Esophagus squamous epithelium (tissue), 5 donors: ENCODE measurements around the gene KCNK6. TPM values are rescaled to one million over a fixed set of nuclear protein-coding genes. Genes with fewer than 3 reads are reported as not detected.

ENCODE experiments used
- DNase-seq: peaks from one replicate; lab custom pipeline; 2025; lab: John Stamatoyannopoulos, UW
- H3K27ac ChIP-seq, 4 donors: fragments of 200-600 bp; sonication (generic); one replicate each; pipeline ENCODE4 v1.5.1; 2016 to 2019; ENCODE audit warnings: mild to moderate bottlenecking in 1 of 4
- H3K27me3 ChIP-seq, 4 donors: fragments of 200-600 bp; sonication (generic); 1 replicate in 3 of 4; 2 replicates in 1 of 4; pipeline versions ENCODE4 v1.5.1 to v1.6.0; 2017 to 2021; ENCODE audit warnings: antibody characterized with exemption in 1 of 4
- H3K36me3 ChIP-seq, 3 donors: fragments of 200-600 bp; sonication (generic); one replicate each; pipeline ENCODE4 v1.5.1; 2016 to 2019
- H3K4me1 ChIP-seq, 3 donors: fragments of 200-600 bp; sonication (generic); one replicate each; pipeline ENCODE4 v1.5.1; 2017 to 2019
- H3K4me3 ChIP-seq, 4 donors: fragments of 200-600 bp; sonication (generic); 1 replicate in 3 of 4; 2 replicates in 1 of 4; pipeline ENCODE4 v1.5.1; 2016 to 2019; ENCODE audit warnings: mild to moderate bottlenecking in 2 of 4, moderate library complexity in 1 of 4
- H3K9me3 ChIP-seq, 3 donors: fragments of 200-600 bp; sonication (generic); one replicate each; pipeline ENCODE4 v1.5.1; 2016 to 2019
- POLR2A ChIP-seq, 4 donors: fragments of 450-650 bp; IDR thresholded peaks; one replicate each; pipeline ENCODE4 v1.6.1; 2017; ENCODE audit warnings: antibody characterized with exemption in 4 of 4, mild to moderate bottlenecking in 4 of 4, moderate library complexity in 3 of 4
- WGBS, 2 donors: methylation state at CpG; one replicate each; pipeline ENCODE4 v1.1.5; 2018; 5-methylcytosine and 5-hydroxymethylcytosine counted together
- intact Hi-C: fragments of 100-400 bp; cut with DNase I; formaldehyde crosslinking; loops from one replicate; pipeline ENCODE4 v1.15.0; 2022
- total RNA-seq, 4 donors: library from RNA; depleted of rRNA; stranded (reverse); fragments of >200 nt; gene quantifications; one replicate each; pipeline ENCODE4 v1.1.0, GENCODE V29; 2016
- TF ChIP-seq, protein P1 (sequence below), 6 experiments: fragments of 450-650 bp in 4 of 6; fragments of 200-600 bp in 2 of 6; sonication (generic) in 2 of 6; IDR thresholded peaks; one replicate each; pipeline ENCODE4 v1.5.1; 2016 to 2019; ENCODE audit warnings: antibody characterized with exemption in 6 of 6, mild to moderate bottlenecking in 4 of 6, moderate library complexity in 4 of 6
- donor health status: DM: yes; HTN: yes; CAD: no.

KCNK6 gene
- total RNA-seq, 4 donors from 2014 or later: 13.7 to 27.0 (median 21.6) TPM

DNA sequence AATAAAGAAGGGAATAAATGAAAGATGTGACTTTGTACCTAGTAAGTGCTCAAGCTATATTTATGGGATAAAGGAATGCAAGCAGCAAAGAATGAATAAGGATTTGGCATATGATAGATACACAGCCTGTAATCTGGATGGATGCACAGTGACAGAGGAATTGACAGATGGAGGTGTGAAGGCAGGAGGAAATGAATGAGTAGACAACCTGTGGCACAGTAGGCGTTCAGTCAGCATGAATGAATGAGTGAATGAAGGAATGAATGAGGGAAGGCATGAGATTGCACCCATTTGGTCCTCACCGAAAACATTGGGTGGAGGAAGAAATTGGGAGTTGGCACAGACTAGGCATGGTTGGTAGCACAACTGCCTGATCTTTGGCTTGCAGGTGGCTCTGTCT lies 49.9 kb downstream of the KCNK6 start:
- Histone ChIP-seq H3K36me3 (no peaks in the 10 kb centered on the region), H3K27me3 (peaks cover 0 to 28% (median 0%) of the 10 kb centered on the region in 4 donors), H3K4me1 (peaks cover 0 to 5% (median 4%) of the 10 kb centered on the region in 3 donors), H3K9me3 (no peaks in the 10 kb centered on the region), H3K27ac (no peak overlapping the region), H3K4me3 (no peak overlapping the region)
- WGBS, 2 donors: 73 to 82% methylated on average over 2 of the region's 2 CpGs
- TF ChIP-seq, protein P1, sequence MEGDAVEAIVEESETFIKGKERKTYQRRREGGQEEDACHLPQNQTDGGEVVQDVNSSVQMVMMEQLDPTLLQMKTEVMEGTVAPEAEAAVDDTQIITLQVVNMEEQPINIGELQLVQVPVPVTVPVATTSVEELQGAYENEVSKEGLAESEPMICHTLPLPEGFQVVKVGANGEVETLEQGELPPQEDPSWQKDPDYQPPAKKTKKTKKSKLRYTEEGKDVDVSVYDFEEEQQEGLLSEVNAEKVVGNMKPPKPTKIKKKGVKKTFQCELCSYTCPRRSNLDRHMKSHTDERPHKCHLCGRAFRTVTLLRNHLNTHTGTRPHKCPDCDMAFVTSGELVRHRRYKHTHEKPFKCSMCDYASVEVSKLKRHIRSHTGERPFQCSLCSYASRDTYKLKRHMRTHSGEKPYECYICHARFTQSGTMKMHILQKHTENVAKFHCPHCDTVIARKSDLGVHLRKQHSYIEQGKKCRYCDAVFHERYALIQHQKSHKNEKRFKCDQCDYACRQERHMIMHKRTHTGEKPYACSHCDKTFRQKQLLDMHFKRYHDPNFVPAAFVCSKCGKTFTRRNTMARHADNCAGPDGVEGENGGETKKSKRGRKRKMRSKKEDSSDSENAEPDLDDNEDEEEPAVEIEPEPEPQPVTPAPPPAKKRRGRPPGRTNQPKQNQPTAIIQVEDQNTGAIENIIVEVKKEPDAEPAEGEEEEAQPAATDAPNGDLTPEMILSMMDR (IDR thresholded peaks at IDR 0.05): no peak
- TF ChIP-seq POLR2A (IDR thresholded peaks at IDR 0.05): no peak
- DNase-seq: no peak
- intact Hi-C loops: no loop called here

DNA sequence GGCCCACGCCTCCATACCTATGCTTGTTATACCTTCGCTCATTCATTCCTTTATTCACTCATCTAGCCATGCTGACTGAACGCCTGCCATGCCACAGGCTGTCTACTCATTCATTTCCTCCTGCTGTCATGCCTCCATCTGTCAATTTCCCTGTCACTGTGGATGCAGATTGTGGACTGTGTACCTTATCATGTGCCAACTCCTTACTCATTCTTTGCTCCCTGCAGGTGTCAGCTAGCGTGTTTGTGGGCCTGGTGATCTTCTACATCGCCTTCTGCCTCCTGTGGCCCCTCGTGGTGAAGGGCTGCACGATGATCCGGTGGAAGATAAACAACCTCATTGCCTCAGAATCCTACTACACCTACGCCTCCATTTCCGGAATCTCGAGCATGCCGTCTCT lies 50.7 kb downstream of the KCNK6 start:
- no peaks in the 10 kb centered on the region for H3K9me3 ChIP-seq
- H3K4me3 ChIP-seq: no peak overlapping the region
- H3K27me3 ChIP-seq: peaks cover 0 to 28% (median 0%) of the 10 kb centered on the region in 4 donors
- H3K4me1 ChIP-seq: peaks cover 0 to 8% (median 5%) of the 10 kb centered on the region in 3 donors
- H3K27ac ChIP-seq: no peak overlapping the region
- WGBS, 2 donors: 68 to 75% methylated on average over 10 of the region's 12 CpGs
- intact Hi-C loops: no loop called here
- DNase-seq: no peak
- TF ChIP-seq, protein P1 (IDR thresholded peaks at IDR 0.05): no peak
- no peak for TF ChIP-seq POLR2A (IDR thresholded peaks at IDR 0.05)
- no peaks in the 10 kb centered on the region for H3K36me3 ChIP-seq

DNA sequence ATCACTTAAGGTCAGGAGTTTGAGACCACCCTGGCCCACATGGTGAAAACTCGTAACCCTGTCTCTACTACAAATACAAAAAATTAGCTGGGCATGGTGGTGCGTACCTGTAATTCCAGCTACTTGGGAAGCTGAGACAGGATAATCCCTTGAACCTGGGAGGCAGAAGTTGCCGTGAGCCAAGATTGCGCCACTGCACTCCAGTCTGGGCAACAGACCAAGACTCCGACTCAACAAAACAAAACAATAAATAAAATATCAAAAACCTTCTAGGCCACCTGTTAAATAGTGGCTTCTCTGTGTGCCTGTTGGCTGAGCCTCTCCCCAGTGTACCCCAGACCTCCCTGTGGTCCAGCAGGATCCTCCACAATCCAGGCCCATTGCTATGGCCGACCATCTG lies 51.4 kb downstream of the KCNK6 start:
- H3K4me1 ChIP-seq: peaks cover 6 to 15% (median 13%) of the 10 kb centered on the region in 3 donors
- H3K27me3 ChIP-seq: peaks cover 0 to 24% (median 0%) of the 10 kb centered on the region in 4 donors
- WGBS, 2 donors: 58 to 65% methylated on average over 6 of the region's 6 CpGs
- TF ChIP-seq, protein P1 (IDR thresholded peaks at IDR 0.05): no peak
- no peak for TF ChIP-seq POLR2A (IDR thresholded peaks at IDR 0.05)
- intact Hi-C loops: no loop called here
- H3K36me3 ChIP-seq: peaks cover 0 to 2% (median 0%) of the 10 kb centered on the region in 3 donors
- no peaks in the 10 kb centered on the region for H3K9me3 ChIP-seq
- no peak overlapping the region for H3K27ac ChIP-seq
- no peak for DNase-seq
- H3K4me3 ChIP-seq: no peak overlapping the region

DNA sequence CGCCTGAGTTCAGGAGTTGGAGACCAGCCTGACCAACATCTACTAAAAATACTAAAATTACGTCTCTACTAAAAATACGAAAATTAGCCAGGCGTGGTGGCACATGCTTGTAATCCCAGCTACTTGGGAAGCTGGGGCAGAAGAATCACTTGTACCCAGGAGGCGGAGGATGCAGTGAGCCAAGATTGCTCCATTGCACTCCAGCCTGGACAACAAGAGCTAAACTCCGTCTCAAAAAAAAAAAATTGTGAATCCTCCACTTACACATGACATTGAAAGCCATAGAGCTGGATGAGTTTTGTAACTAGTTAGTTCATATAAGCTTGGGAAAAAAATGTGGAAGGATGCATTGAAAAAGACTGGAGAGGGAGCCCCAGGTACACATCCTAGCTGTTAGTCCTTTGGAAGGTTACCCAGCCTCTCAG lies 54.3 kb downstream of the KCNK6 start:
- peaks cover 0 to 30% (median 0%) of the 10 kb centered on the region in 3 donors for H3K36me3 ChIP-seq
- peaks cover 0 to 4% (median 0%) of the 10 kb centered on the region in 4 donors for H3K27me3 ChIP-seq
- peak overlapping the region; percentile 70 to 84 (median 74) for H3K4me3 ChIP-seq
- TF ChIP-seq, protein P1 (IDR thresholded peaks at IDR 0.05): no peak
- TF ChIP-seq POLR2A (IDR thresholded peaks at IDR 0.05): no peak
- H3K27ac ChIP-seq: peak overlapping the region; percentile 91 to 96 (median 92)
- intact Hi-C loops: no loop called here
- DNase-seq: no peak
- no peaks in the 10 kb centered on the region for H3K9me3 ChIP-seq
- peaks cover 11 to 31% (median 25%) of the 10 kb centered on the region in 3 donors for H3K4me1 ChIP-seq
- WGBS, 2 donors: 65 to 70% methylated on average over 6 of the region's 6 CpGs

DNA sequence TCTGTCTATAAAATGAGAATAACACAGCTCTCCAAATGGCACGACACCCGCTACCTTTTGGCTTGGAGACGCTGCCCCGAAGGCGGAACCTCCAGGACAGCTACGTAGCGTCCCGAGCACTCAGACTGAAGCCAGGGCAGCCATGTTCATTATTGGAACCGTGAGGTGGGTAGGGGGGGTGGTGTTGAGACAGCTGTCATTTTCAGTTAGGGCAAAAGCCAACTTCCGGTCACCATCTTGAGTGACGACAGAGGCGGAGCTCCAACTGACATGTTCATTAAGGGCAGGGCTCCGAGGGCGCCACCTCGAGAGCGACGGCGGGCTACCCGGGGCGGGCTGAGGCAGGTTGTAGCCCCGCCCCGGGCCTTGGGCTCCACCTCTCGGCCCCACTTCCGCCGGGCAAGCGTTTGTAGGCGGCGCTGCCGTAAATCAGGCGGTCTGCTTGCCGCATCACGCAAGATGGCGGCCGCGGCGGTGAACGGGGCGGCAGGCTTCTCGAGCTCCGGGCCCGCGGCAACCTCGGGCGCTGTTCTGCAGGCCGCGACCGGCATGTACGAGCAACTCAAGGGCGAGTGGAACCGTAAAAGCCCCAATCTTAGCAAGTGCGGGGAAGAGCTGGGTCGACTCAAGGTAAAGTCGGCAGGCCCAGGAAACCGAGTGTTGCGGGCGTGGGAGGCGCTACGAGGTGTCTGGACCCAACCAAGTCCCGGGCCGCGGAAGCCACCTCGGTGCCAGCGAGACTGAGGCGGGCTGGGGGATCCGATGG lies 54.9 kb downstream of the KCNK6 start, which contains the start of gene PSMD8:
Gene PSMD8 (plus strand): TSS at position 240 of the 766 bp plus-strand sequence. CDS start 31 bp downstream, at position 271.
- Histone ChIP-seq H3K36me3 (peaks cover 0 to 36% (median 6%) of the 10 kb centered on the region in 3 donors), H3K4me3 (peak within 1 kb of the TSS; percentile 70 to 84 (median 74)), H3K27ac (peak within 1 kb of the TSS; percentile 91 to 96 (median 92)), H3K4me1 (peaks cover 11 to 31% (median 25%) of the 10 kb centered on the region in 3 donors), H3K27me3 (peaks cover 0 to 4% (median 0%) of the 10 kb centered on the region in 4 donors), H3K9me3 (no peaks in the 10 kb centered on the region)
- peak; percentile 97 for DNase-seq
- peak in 3 of 4 donors; percentile 88 to 95 (median 93) for TF ChIP-seq POLR2A (IDR thresholded peaks at IDR 0.05)
- TF ChIP-seq, protein P1 (IDR thresholded peaks at IDR 0.05): peak in 3 of 6 experiments; percentile 7 to 41 (median 12)
- WGBS, 2 donors: 0 to 3% methylated on average over 12 to 23 of the region's 65 CpGs
- intact Hi-C loops: no loop called here
